HepG2 (cell line): ENCODE results near the gene LYZ. TPM values are rescaled to one million over a fixed set of nuclear protein-coding genes. Genes with fewer than 3 reads are reported as not detected.
A peak's percentile ranks its signal among the peaks of the same experiment; 100 is the strongest.

Experiments
- ARID4A ChIP-seq: sonication (generic); formaldehyde crosslinking; IDR thresholded peaks from 2 replicates; pipeline ENCODE4 v1.5.0; 2020; ENCODE audit warnings: mild to moderate bottlenecking, missing genetic modification reagents, borderline replicate concordance
- DMAP1 ChIP-seq: IDR thresholded peaks from 2 replicates; pipeline ENCODE4 v1.6.1; 2016
- EZH2 ChIP-seq: conservative IDR thresholded peaks from 2 replicates; pipeline ENCODE4 v1.6.1; 2012; ENCODE audit warnings: mild to moderate bottlenecking, low read depth, low read length, moderate library complexity
- LRRFIP1 ChIP-seq: sonication (generic); formaldehyde crosslinking; conservative IDR thresholded peaks from 2 replicates; pipeline ENCODE4 v1.4.0; 2020; ENCODE audit warnings: missing genetic modification reagents
- MAX ChIP-seq: IDR thresholded peaks from 2 replicates; pipeline ENCODE4 v1.6.1; 2012; ENCODE audit warnings: inconsistent platforms
- STAG1 ChIP-seq: sonication (generic); formaldehyde crosslinking; IDR thresholded peaks from 2 replicates; pipeline ENCODE4 v1.4.0; 2020; ENCODE audit warnings: missing genetic modification reagents
- TARDBP ChIP-seq: sonication (generic); formaldehyde crosslinking; IDR thresholded peaks from 2 replicates; pipeline ENCODE4 v1.8.0; 2022; ENCODE audit warnings: mild to moderate bottlenecking, missing genetic modification reagents
- YY1 ChIP-seq: IDR thresholded peaks from 2 replicates; pipeline ENCODE4 v1.6.1; 2011; ENCODE audit warnings: low read length, low read depth, moderate library complexity, mild to moderate bottlenecking; ENCODE audit not compliant: insufficient read depth, insufficient replicate concordance
- ZBTB21 ChIP-seq: sonication (generic); formaldehyde crosslinking; IDR thresholded peaks from 2 replicates; pipeline ENCODE4 v1.4.0; 2020; ENCODE audit warnings: missing genetic modification reagents
- ZBTB44 ChIP-seq: sonication (generic); formaldehyde crosslinking; IDR thresholded peaks from 2 replicates; pipeline ENCODE4 v1.4.0; 2020; ENCODE audit warnings: missing genetic modification reagents
- ZNF18 ChIP-seq: sonication (generic); formaldehyde crosslinking; IDR thresholded peaks from 2 replicates; pipeline ENCODE4 v1.8.0; 2022; ENCODE audit warnings: mild to moderate bottlenecking, missing genetic modification reagents; ENCODE audit not compliant: insufficient replicate concordance
- ZNF235 ChIP-seq: sonication (generic); formaldehyde crosslinking; IDR thresholded peaks from 2 replicates; pipeline ENCODE4 v1.8.1; 2023; ENCODE audit warnings: mild to moderate bottlenecking, missing genetic modification reagents, borderline replicate concordance
- ZNF547 ChIP-seq: sonication (generic); formaldehyde crosslinking; IDR thresholded peaks from 2 replicates; pipeline ENCODE4 v1.5.1; 2020; ENCODE audit warnings: mild to moderate bottlenecking, missing genetic modification reagents
- ZNF737 ChIP-seq: sonication (generic); formaldehyde crosslinking; IDR thresholded peaks from 2 replicates; pipeline ENCODE4 v1.5.0; 2020; ENCODE audit warnings: missing genetic modification reagents, mild to moderate bottlenecking, borderline replicate concordance
- polyA plus RNA-seq, 8 experiments: library from polyadenylated mRNA; depleted of rRNA in 3 of 8; stranded (reverse) in 7 of 8; unstranded in 1 of 8; fragments of >200 nt; fragmentation: Illumina TruSeq in 4 of 8; extraction: Trizol in 4 of 8; gene quantifications; 2 replicates each; pipeline versions ENCODE4 v1.2.1 to v1.2.3, GENCODE V29; 2011 to 2016; ENCODE audit warnings: low read depth in 4 of 8, missing spikeins in 1 of 8, mixed read lengths in 1 of 8; ENCODE audit not compliant: insufficient read depth in 1 of 8
- total RNA-seq, 5 experiments: library from RNA; depleted of rRNA; stranded (reverse); fragments of >200 nt; fragmentation: Illumina TruSeq; extraction: Trizol; gene quantifications; 2 replicates each; pipeline ENCODE4 v1.2.3, GENCODE V29; 2016; ENCODE audit warnings: low read depth in 1 of 5

The LYZ gene
- total and polyA plus RNA-seq, 2 of the 13 experiments (the other 11 are each of a cell fraction or from before 2014, with no cell fraction given), result 1,788 to 2,054 TPM

- TF ChIP-seq ARID4A (CRISPR knock-in tag) (peak; percentile 39; the same call in 1 of the 2 replicates), ZNF737 (CRISPR knock-in tag) (no peak), DMAP1 (CRISPR knock-in tag) (no peak), TARDBP (CRISPR knock-in tag) (no peak), ZBTB21 (CRISPR knock-in tag) (no peak), ZNF547 (CRISPR knock-in tag) (no peak), STAG1 (no peak), MAX (0 out of 2 replicates have a peak, but pooled peaks have one; percentile 9), EZH2 (no peak), ZNF18 (CRISPR knock-in tag) (peak; percentile 48), LRRFIP1 (CRISPR knock-in tag) (no peak), ZBTB44 (CRISPR knock-in tag) (no peak), YY1 (no peak), ZNF235 (CRISPR knock-in tag) (no peak)
These were observed 18.3 kb upstream of the LYZ start (continued) for GRCh38 chr12:69329669-69330428.
